Ascending aorta (tissue), 2 donors: ENCODE data around the gene IGFBP2. TPM values are rescaled to one million over a fixed set of nuclear protein-coding genes. Genes with fewer than 3 reads are reported as not detected.

Experiments used
- DNase-seq, 2 donors: peaks; one replicate each; pipeline ENCODE4 v3.0.0-alpha.2; 2019; ENCODE audit warnings: low spot score in 2 of 2
- H3K27ac ChIP-seq, 2 donors: fragments of 200-600 bp; sonication (generic); one replicate each; pipeline ENCODE4 v1.5.1; 2016 to 2017; ENCODE audit warnings: mild to moderate bottlenecking in 1 of 2
- H3K27me3 ChIP-seq: fragments of 200-600 bp; sonication (generic); one replicate; pipeline ENCODE4 v1.5.1; 2017
- H3K36me3 ChIP-seq, 2 donors: fragments of 200-600 bp; sonication (generic); one replicate each; pipeline ENCODE4 v1.5.1; 2016
- H3K4me1 ChIP-seq, 2 donors: fragments of 200-600 bp; sonication (generic); one replicate each; pipeline ENCODE4 v1.5.1; 2016 to 2017; ENCODE audit warnings: mild to moderate bottlenecking in 1 of 2
- H3K4me3 ChIP-seq, 2 donors: fragments of 200-600 bp; sonication (generic); one replicate each; pipeline ENCODE4 v1.5.1; 2016 to 2017; ENCODE audit warnings: mild to moderate bottlenecking in 1 of 2
- H3K9me3 ChIP-seq, 2 donors: fragments of 200-600 bp; sonication (generic); one replicate each; pipeline ENCODE4 v1.5.1; 2016
- CTCF ChIP-seq, 3 experiments: fragments of 200-600 bp in 2 of 3; fragments of 450-650 bp in 1 of 3; sonication (generic) in 2 of 3; IDR thresholded peaks; one replicate each; pipeline ENCODE4 v1.5.1; 2016 to 2019; ENCODE audit warnings: antibody characterized with exemption in 3 of 3, mild to moderate bottlenecking in 1 of 3, moderate library complexity in 1 of 3
- intact Hi-C: fragments of 100-400 bp; cut with DNase I; formaldehyde crosslinking; loops from one replicate; pipeline ENCODE4 v1.15.1; 2023
- total RNA-seq: library from RNA; depleted of rRNA; stranded (reverse); fragments of >200 nt; gene quantifications from one replicate; pipeline ENCODE4 v1.1.0, GENCODE V29; 2016

IGFBP2 gene
- total RNA-seq = 1,691 TPM

- intact Hi-C loops = loop anchor here (5.0 kb wide), 1 partner anchor 56 kb away; no protein-coding TSS in a partner anchor
- Histone ChIP-seq H3K27me3 (no peaks in the 10 kb centered on the region), H3K9me3 (no peaks in the 10 kb centered on the region), H3K4me3 (peak within 1 kb of the TSS; percentile 81 to 96), H3K4me1 (peaks cover 0 to 13% of the 10 kb centered on the region in 2 donors), H3K36me3 (no peaks in the 10 kb centered on the region), H3K27ac (peak within 1 kb of the TSS; percentile 80 to 88)
- no peak for TF ChIP-seq CTCF (IDR thresholded peaks at IDR 0.05)
- DNase-seq = peak in 1 of 2 donors; percentile 77
These were observed at the start of gene IGFBP2 for GRCh38 chr2:216632952-216633615. Gene IGFBP2, plus strand, starts transcription at chr2:216633420. Its CDS starts 104 bp downstream, at chr2:216633524.

GRCh38 chr2:216583606-216584005 is 49.6 kb upstream of the IGFBP2 start:
- H3K4me3 ChIP-seq = no peak overlapping the region
- H3K4me1 ChIP-seq = no peaks in the 10 kb centered on the region
- H3K27me3 ChIP-seq = no peaks in the 10 kb centered on the region
- H3K36me3 ChIP-seq = no peaks in the 10 kb centered on the region
- peaks cover 0 to 3% of the 10 kb centered on the region in 2 donors for H3K9me3 ChIP-seq
- no peak for DNase-seq
- intact Hi-C loops = no loop called here
- no peak for TF ChIP-seq CTCF (IDR thresholded peaks at IDR 0.05)
- no peak overlapping the region for H3K27ac ChIP-seq

- DNase-seq = no peak
- intact Hi-C loops = no loop called here
- Histone ChIP-seq H3K4me3 (no peak overlapping the region), H3K4me1 (no peaks in the 10 kb centered on the region), H3K36me3 (no peaks in the 10 kb centered on the region), H3K27me3 (no peaks in the 10 kb centered on the region), H3K9me3 (peaks cover 0 to 3% of the 10 kb centered on the region in 2 donors), H3K27ac (no peak overlapping the region)
- no peak for TF ChIP-seq CTCF (IDR thresholded peaks at IDR 0.05)
These were observed 49.1 kb upstream of the IGFBP2 start for GRCh38 chr2:216584112-216584511.

- H3K27me3 ChIP-seq = no peaks in the 10 kb centered on the region
- no peaks in the 10 kb centered on the region for H3K36me3 ChIP-seq
- DNase-seq = no peak
- H3K9me3 ChIP-seq = peaks cover 0 to 3% of the 10 kb centered on the region in 2 donors
- no peak overlapping the region for H3K27ac ChIP-seq
- H3K4me3 ChIP-seq = no peak overlapping the region
- peaks cover 0 to 3% of the 10 kb centered on the region in 2 donors for H3K4me1 ChIP-seq
- no peak for TF ChIP-seq CTCF (IDR thresholded peaks at IDR 0.05)
- intact Hi-C loops = no loop called here
These were observed 47.8 kb upstream of the IGFBP2 start for GRCh38 chr2:216585441-216585840.

GRCh38 chr2:216588861-216589710 is 44.1 kb upstream of the IGFBP2 start:
- intact Hi-C loops = no loop called here
- TF ChIP-seq CTCF (IDR thresholded peaks at IDR 0.05) = no peak
- Histone ChIP-seq H3K36me3 (no peaks in the 10 kb centered on the region), H3K27ac (no peak overlapping the region), H3K27me3 (no peaks in the 10 kb centered on the region), H3K4me3 (no peak overlapping the region), H3K4me1 (peaks cover 3% of the 10 kb centered on the region in 2 donors), H3K9me3 (peaks cover 0 to 3% of the 10 kb centered on the region in 2 donors)
- no peak for DNase-seq
